ENCODE measurements around the gene NAALADL2.

Gene NAALADL2

DNA sequence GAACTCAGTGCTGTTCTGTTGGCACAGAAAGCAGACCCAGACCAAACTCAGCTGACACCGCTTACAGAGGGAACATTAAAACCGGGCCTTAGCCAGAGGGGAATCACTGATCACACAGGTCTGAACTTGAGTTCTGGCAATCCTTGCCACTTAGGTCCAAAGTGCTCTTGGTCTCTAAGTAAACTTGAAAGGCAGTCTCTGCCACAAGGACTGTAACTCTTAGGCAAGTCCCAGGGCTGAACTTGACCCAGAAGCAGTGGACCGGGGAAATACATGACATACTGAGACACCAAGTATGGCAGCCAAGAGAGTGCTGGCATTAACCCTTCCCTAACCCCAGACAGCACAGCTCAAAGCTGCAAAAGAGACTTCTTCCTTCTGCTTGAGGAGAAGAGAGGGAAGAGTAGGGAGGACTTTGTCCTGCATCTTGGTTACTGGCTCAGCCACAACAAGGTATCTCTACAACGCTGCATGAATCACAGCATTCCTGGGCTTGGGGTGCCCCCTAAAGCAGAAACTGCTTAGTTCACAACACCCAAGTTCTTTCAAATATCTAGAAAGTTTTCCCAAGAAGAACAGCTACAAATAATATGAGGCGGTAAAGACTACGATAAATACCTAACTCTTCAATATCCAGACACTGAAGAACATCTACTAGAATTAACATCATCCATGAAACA lies 32.5 kb downstream of the NAALADL2 start:
- DNase-seq, result no peak

DNA sequence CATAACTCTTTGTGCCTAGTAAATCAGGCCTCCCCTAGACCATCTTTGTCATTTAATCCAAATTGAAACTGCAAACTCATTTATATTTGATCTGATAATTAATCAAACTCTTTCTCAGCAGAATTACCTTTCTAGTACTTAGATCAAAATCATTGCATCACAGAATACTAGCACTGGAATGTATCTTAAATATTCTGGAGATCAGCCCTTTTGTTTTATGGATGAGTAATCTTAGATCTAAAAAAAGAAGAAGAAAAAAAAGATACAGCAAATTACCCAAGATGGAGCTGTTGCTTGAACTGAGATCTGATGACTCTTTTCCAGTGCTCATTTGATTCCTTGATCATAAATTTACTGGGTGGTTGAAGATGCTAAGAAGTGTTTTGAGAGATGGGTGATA lies 47.9 kb downstream of the NAALADL2 start:
- no peak for DNase-seq

DNA sequence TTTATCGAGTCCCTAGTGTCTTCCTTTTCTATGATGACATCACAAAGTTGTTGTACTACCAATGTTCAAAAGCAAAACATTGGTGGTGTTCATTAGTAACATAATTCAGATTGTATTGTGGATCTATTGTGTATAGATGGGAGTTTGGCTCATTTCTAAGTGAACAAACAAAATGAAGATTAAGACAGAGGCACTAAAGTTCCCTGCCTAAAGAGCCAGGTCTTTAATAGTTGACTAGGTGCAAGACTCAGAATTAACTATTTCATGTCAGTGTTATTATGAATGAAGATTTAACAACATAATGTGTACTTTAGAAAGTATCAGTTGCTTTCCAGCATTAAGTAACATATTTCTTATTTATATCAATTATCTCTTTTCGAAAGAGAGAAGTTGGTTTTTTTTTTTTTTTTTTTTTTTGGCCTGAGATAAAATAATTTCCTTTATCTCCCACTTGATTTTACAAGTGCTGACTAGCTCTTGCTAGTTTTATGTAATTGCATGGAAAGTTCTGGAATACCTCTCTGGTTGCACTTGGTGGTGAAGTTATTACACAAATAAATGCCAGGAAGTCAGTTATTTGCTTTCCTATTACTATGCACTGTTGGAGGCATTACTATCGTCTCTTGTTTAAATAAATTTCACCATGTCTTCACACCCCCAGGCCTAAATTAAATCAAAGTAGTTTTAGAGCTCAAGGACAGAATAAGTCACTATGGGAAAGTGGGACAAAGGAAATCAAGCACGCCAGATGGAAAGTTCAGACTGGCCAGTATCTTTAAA lies 48.7 kb downstream of the NAALADL2 start:
- no peak for DNase-seq

DNA sequence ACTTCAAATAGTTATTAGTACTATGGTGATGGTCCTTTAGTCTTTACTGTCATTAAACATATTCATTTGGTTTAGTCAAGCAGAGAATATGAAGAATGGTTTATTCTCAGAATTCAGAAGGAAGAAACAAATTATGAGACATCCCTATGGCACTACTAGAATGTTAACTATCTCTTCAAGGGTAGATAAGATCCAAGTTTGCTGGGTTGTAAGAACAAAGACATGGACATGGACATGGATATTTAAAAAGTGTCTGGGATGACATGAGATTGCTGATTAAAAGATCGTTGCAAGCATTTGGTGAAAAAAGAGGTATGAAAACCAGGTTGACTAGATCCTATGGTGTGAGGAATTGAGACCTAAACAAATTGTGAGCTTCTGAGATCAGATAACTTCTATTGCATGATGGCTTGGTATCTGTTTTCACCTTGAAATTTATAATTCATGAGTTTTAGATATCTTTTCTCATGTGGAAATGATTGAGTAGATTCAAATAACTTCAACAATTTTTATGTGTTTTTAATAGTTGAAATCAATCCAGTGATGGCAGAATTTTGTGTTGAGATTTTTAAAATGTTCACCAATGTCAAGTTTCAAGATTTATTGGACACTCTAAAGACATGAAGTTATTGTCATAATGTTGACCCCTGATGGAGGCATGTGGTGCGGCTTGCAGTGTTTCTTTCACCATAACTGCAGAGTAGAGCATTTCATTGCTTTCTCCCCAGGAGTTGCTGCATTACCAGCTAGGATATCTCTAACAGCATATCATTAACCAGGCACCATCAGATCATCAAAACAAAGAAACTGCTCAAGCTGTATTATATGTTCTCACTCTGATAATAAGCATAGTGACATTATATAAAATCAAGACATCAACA lies 72.6 kb downstream of the NAALADL2 start:
- no peak for DNase-seq

- DNase-seq, result no peak
These were observed 77.5 kb downstream of the NAALADL2 start for GRCh38 chr3:174936590-174936989.

DNA sequence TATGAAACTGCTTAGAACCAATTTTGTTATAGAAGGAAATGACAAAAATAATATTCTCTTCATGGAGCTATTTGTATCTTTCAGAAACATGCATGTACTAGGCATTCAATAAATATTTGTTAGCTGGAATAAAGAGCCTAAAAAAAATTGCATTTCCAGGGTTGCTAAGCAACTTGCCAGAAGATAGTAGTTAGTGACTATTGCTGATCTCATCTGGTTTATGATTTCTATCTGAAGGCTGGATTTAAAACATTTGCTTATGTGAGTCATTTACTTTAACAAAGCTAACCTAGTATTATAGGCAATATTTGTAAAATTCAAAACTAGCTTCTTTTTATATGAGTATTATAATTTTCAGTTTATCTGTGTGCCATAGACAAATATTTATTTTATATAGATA lies 78.3 kb downstream of the NAALADL2 start:
- DNase-seq, result no peak

DNA sequence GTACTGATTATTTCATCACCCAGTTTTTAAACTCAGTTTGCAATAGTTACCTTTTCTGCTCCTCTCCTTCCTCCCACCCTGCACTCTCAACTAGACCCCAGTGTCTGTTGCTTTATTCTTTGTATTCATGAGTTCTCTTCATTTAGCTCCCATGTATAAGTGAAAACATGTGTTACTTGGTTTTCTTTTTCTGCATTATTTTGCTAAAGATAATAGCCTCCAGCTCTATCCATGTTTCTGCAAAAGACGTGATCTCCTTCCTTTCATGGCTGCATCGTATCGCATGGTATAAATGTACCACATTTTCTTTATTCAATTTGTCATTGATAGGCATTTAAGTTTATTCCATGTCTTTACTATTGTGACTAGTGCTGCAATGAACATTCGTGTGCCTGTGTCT lies 79.0 kb downstream of the NAALADL2 start:
- DNase-seq, result no peak

DNA sequence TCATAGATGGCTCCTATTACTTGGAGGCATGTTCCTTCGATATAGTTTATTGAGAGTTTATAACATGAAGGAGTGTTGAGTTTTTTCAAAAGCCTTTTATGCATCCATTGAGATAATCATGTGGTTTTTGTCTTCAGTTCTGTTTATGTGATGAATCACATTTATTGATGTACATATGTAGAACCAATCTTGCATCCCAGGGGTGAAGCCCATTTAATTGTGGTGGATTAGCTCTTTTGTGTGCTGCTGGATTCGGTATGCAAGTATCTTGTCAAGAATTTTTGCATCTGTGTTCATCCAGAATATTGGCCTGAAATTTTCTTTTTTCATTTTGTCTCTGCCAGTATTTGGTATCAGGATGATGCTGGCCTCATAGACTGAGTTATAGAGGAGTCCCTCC lies 81.0 kb downstream of the NAALADL2 start:
- no peak for DNase-seq

- DNase-seq, result no peak
These were observed 86.1 kb downstream of the NAALADL2 start for GRCh38 chr3:174945276-174945675.

DNA sequence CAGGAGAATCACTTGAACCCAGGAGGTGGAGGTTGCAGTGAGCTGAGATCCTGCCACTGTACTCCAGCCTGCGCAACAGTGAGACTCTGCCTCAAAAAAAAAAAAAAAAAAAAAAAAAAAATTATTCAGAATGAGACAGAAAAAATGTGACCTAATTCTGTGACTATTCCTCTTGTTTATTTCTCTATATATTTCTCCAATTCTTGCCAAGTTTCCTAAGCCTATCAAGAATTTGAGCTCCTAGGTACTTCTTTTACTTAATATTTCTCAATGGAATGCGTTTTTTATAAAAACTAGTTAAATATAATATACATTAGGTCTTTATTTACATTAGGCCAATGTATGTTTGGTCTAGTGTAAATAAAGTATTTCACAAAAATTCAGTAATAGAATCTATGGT lies 86.8 kb downstream of the NAALADL2 start:
- no peak for DNase-seq

- no peak for DNase-seq
These were observed 90.4 kb downstream of the NAALADL2 start for GRCh38 chr3:174949523-174949922.

- DNase-seq, result no peak
These were observed 91.9 kb downstream of the NAALADL2 start for GRCh38 chr3:174951034-174951433.

- no peak for DNase-seq
These were observed 92.4 kb downstream of the NAALADL2 start for GRCh38 chr3:174951498-174952005.

GRCh38 chr3:174953068-174953467 lies 93.9 kb downstream of the NAALADL2 start:
- DNase-seq, result no peak

DNA sequence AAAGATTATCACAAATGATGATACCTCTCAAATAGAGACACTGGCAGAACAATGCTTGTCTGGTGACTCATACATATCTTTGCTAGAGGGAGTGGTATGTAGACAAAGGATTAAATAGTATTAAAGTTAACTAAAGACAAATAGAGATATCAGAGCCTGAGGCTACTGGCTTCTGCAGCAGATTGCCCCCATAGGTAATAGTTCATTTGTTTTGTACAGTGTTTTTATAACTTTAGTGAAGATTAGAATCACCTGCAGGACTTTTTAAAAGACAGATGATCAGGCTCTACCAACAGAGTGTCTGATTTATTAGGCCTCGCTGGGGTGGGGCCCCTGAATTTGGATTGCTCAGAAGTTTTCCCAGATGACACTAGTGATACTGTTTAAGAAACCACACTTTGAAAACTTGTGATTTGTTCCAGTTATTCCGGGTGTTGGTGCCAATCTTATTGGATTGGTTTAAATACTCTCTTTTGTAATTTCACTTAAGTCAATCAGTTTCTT lies 96.4 kb downstream of the NAALADL2 start:
- DNase-seq, result no peak

DNA sequence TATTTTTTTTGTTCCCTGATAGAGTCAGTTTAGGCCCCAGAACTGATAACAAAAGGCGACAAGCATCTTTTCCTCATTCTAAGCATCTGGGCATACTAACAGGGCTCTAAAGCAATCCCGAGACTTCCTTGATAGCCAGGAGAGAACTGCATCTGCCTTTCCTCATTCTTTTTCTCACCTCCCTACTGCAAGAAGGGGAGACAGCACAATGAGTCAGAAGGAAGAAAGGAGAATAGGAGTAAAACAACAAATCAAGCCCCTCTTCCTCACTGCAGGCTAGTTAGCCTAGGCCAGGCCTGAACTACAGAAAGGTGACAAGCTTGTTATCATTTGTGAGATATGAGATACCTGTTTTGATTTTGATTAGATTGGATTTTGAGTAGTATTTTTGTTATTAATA lies 97.9 kb downstream of the NAALADL2 start:
- no peak for DNase-seq

DNA sequence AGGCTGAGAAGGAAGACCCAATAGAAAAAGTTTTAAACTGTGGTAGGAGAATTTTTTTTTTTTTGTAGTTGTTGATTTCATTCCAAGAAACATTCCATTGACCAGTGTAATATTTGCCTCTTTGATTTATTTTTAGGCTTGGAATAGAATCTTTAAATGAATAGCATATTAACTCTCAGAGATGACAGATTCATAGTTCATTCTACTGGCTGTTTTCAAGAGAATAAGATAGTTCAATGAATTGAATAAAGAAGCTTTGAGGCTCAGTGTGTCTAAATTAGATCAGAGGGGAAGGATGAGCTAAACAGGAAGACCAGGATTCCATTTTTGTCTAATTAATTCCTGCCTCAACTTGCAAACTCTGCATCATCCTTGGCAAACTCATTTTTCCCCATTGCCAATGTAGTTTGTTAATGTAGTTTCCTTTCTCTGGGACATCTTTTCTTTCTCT lies 98.4 kb downstream of the NAALADL2 start:
- DNase-seq, result no peak

- DNase-seq, result no peak
These were observed 99.7 kb downstream of the NAALADL2 start for GRCh38 chr3:174958671-174959328.

- no peak for DNase-seq
These were observed 100.5 kb downstream of the NAALADL2 start for GRCh38 chr3:174959556-174960065.

- no peak for DNase-seq
These were observed 101.8 kb downstream of the NAALADL2 start for GRCh38 chr3:174960898-174961297.

DNA sequence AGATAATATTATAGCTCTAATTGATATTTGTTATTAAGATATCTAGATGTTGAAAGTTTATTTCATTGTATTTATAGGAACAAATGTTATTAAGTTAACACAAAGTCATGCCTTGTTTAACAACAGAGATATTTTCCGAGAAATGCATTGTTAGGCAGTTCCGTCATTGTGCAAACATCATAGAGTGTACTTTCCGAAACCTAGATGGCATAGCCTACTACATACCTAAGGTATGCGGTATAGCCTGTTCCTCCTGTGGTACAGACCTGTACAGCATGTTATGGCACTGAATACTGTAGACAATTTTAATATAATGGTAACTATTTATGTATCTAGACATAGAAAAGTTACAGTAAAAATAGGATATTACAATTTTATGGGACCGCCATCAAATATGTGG lies 114.3 kb downstream of the NAALADL2 start:
- no peak for DNase-seq

DNA sequence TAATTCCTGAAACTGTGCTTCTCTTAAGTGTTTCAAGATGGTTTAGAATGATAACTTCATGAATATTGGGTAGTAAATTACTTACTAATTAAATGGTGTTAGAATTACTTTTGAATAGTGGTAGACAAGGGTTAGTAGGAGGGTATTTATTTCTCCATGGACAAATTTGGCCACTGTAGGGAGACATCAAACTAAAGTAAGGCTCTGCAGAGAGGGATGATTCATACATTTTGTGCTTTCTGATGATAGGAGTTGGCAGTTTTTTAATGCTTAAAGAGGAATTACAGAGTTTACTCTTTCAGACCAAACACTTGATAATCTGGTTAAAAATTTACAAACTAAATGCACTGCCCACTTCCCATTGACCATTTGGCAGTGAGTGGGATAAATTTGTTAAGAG lies 127.6 kb downstream of the NAALADL2 start:
- DNase-seq, result no peak
